ENCODE results near the gene PDSS1.

DNA sequence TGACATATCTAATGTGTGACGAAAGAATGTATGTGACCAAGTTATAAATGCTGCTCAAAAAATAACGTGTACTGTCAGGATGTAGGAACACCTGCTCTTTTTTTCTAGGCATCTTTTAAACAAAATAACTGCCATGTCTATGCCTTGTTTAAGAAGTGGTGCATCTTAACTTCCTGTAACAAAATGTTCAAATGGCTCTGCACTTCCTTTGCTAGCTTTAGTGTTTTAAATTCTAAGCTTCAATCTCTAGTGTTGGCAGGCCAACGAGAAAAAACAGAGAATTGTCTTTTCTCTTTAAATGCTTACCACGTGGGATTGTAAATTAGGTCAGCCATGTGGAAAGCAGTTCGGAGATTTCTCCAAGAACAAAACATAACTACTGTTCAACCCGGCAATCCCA is 14.6 kb upstream of the PDSS1 start:
- TF ChIP-seq, protein P1, sequence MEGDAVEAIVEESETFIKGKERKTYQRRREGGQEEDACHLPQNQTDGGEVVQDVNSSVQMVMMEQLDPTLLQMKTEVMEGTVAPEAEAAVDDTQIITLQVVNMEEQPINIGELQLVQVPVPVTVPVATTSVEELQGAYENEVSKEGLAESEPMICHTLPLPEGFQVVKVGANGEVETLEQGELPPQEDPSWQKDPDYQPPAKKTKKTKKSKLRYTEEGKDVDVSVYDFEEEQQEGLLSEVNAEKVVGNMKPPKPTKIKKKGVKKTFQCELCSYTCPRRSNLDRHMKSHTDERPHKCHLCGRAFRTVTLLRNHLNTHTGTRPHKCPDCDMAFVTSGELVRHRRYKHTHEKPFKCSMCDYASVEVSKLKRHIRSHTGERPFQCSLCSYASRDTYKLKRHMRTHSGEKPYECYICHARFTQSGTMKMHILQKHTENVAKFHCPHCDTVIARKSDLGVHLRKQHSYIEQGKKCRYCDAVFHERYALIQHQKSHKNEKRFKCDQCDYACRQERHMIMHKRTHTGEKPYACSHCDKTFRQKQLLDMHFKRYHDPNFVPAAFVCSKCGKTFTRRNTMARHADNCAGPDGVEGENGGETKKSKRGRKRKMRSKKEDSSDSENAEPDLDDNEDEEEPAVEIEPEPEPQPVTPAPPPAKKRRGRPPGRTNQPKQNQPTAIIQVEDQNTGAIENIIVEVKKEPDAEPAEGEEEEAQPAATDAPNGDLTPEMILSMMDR (conservative IDR thresholded peaks at IDR 0.05; ENCODE audit: low read length): no peak
- no peak for TF ChIP-seq EZH2phosphoT487 (IDR thresholded peaks at IDR 0.05; ENCODE audit: borderline replicate concordance)
